Tibial artery (tissue), 4 donors: ENCODE results near the gene ARHGEF7.

Source experiments
- DNase-seq, 2 donors: peaks; one replicate each; pipeline ENCODE4 v3.0.0-alpha.2; 2019
- H3K27ac ChIP-seq, 2 donors: fragments of 200-600 bp; sonication (generic) in 1 of 2; 1 replicate in 1 of 2; 2 replicates in 1 of 2; pipeline ENCODE4 v1.5.1; 2018 to 2019; ENCODE audit warnings: mild to moderate bottlenecking in 1 of 2
- H3K27me3 ChIP-seq, 2 donors: fragments of 200-600 bp; sonication (generic) in 1 of 2; one replicate each; pipeline versions ENCODE4 v1.5.1 to v1.6.0; 2016 to 2019
- H3K36me3 ChIP-seq, 3 donors: fragments of 200-600 bp; sonication (generic) in 2 of 3; one replicate each; pipeline ENCODE4 v1.5.1; 2016 to 2019; ENCODE audit warnings: mild to moderate bottlenecking in 2 of 3
- H3K4me1 ChIP-seq, 4 donors: fragments of 200-600 bp; sonication (generic) in 2 of 4; 1 replicate in 3 of 4; 2 replicates in 1 of 4; pipeline ENCODE4 v1.5.1; 2016 to 2019
- H3K4me3 ChIP-seq, 2 donors: fragments of 200-600 bp; sonication (generic) in 1 of 2; 1 replicate in 1 of 2; 2 replicates in 1 of 2; pipeline ENCODE4 v1.5.1; 2018 to 2019; ENCODE audit warnings: mild to moderate bottlenecking in 2 of 2
- H3K9me3 ChIP-seq, 3 donors: fragments of 200-600 bp; sonication (generic) in 1 of 3; one replicate each; pipeline ENCODE4 v1.5.1; 2016 to 2019
- intact Hi-C: fragments of 100-400 bp; cut with DNase I; formaldehyde crosslinking; loops from one replicate; pipeline ENCODE4 v1.15.0; 2023; ENCODE audit warnings: low total_unique reads
- TF ChIP-seq, protein P1 (sequence below), 2 experiments: fragments of 200-600 bp in 1 of 2; fragments of 450-650 bp in 1 of 2; IDR thresholded peaks; one replicate each; pipeline ENCODE4 v1.5.1; 2017 to 2019; ENCODE audit warnings: antibody characterized with exemption in 2 of 2, mild to moderate bottlenecking in 1 of 2, moderate library complexity in 1 of 2

The ARHGEF7 gene

DNA sequence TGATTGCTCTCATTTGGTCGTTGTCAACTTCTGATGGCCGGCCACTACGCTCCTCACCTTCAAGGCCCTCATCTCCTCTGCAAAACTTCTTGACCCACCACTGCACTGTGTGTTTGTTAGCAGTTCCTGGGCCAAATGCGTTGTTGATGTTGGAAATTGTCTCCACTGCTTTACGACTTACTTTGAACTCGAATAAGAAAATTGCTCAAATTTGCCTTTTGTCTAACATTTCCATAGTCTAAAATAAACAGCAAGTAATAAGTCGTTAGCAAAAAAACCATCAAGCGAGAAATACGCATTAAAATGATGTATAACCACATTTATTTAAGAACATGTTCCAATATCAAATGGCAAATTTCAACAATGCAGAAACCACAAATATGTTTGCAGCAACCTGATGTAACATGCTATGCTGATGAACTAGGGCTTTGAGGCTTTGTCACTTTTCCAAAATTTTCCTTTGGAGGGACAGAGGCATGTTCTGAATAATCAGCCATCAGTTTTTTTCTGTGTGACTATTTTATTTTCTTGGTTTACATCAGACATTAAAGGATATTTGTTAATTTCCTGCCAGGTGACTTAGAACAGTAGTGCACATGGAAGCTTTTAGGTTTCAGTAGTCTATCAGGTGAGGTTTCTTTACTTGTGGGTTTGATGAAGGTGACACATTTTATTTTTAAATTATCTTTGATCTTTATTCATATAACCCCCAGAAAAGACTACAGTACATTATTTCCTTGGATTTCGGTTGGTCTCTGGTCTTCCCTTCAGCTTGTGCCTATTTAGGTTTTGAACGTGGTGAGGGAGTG lies 130.7 kb downstream of the ARHGEF7 start:
- intact Hi-C loops = no loop called here
- H3K4me3 ChIP-seq = no peak overlapping the region
- no peak overlapping the region for H3K27ac ChIP-seq
- H3K4me1 ChIP-seq = peaks cover 0 to 42% (median 22%) of the 10 kb centered on the region in 4 donors
- no peaks in the 10 kb centered on the region for H3K9me3 ChIP-seq
- TF ChIP-seq, protein P1, sequence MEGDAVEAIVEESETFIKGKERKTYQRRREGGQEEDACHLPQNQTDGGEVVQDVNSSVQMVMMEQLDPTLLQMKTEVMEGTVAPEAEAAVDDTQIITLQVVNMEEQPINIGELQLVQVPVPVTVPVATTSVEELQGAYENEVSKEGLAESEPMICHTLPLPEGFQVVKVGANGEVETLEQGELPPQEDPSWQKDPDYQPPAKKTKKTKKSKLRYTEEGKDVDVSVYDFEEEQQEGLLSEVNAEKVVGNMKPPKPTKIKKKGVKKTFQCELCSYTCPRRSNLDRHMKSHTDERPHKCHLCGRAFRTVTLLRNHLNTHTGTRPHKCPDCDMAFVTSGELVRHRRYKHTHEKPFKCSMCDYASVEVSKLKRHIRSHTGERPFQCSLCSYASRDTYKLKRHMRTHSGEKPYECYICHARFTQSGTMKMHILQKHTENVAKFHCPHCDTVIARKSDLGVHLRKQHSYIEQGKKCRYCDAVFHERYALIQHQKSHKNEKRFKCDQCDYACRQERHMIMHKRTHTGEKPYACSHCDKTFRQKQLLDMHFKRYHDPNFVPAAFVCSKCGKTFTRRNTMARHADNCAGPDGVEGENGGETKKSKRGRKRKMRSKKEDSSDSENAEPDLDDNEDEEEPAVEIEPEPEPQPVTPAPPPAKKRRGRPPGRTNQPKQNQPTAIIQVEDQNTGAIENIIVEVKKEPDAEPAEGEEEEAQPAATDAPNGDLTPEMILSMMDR (IDR thresholded peaks at IDR 0.05) = no peak
- H3K36me3 ChIP-seq = peaks cover 29 to 57% (median 43%) of the 10 kb centered on the region in 3 donors
- no peak for DNase-seq
- no peaks in the 10 kb centered on the region for H3K27me3 ChIP-seq

DNA sequence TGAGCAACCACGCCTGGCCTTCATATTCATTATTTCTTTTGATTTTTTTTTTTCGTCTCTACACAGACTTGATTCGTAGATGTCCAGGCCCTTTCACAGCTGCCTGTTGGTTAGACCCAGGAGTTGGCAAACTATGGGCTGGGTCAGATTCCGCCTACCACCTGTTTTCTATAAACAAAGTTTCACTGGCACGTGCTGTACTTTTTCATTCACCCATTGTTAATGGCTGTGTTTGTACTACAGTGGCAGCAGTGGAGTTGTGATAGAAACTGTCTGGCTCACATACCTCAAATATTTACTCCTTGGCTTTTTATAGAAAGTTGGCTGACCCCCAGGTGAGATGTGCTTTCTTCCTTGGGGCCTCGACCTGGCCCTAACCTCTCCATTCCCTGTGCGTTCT lies 132.4 kb downstream of the ARHGEF7 start:
- no peak overlapping the region for H3K27ac ChIP-seq
- H3K9me3 ChIP-seq = no peaks in the 10 kb centered on the region
- H3K4me3 ChIP-seq = no peak overlapping the region
- DNase-seq = no peak
- peaks cover 33 to 57% (median 56%) of the 10 kb centered on the region in 3 donors for H3K36me3 ChIP-seq
- no peaks in the 10 kb centered on the region for H3K27me3 ChIP-seq
- H3K4me1 ChIP-seq = peaks cover 0 to 39% (median 23%) of the 10 kb centered on the region in 4 donors
- intact Hi-C loops = no loop called here
- TF ChIP-seq, protein P1 (IDR thresholded peaks at IDR 0.05) = no peak

DNA sequence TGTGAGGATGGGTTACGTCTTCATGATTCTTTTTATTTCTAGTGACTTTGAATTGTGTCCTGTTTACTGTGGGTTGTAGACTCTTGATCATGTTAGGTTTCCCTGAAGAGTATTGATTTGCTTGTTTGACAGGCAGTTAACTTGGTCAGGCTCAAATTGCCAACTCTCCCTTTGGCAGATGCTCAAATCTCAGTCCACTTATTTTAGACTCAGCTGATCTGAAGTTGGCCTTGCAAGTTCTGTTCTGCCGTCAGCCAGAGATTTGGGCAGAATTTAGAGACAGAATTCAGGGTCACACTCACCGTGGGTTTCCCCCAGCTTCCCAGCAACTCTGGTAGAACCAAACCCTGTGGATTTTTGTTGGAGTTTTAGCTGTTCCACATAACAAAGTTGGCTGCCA lies 133.7 kb downstream of the ARHGEF7 start:
- H3K27me3 ChIP-seq = no peaks in the 10 kb centered on the region
- H3K9me3 ChIP-seq = no peaks in the 10 kb centered on the region
- peaks cover 33 to 59% (median 55%) of the 10 kb centered on the region in 3 donors for H3K36me3 ChIP-seq
- DNase-seq = no peak
- H3K4me1 ChIP-seq = peaks cover 0 to 49% (median 34%) of the 10 kb centered on the region in 4 donors
- H3K27ac ChIP-seq = peak overlapping the region in 1 of 2 donors; percentile 28
- TF ChIP-seq, protein P1 (IDR thresholded peaks at IDR 0.05) = no peak
- no peak overlapping the region for H3K4me3 ChIP-seq
- intact Hi-C loops = no loop called here

DNA sequence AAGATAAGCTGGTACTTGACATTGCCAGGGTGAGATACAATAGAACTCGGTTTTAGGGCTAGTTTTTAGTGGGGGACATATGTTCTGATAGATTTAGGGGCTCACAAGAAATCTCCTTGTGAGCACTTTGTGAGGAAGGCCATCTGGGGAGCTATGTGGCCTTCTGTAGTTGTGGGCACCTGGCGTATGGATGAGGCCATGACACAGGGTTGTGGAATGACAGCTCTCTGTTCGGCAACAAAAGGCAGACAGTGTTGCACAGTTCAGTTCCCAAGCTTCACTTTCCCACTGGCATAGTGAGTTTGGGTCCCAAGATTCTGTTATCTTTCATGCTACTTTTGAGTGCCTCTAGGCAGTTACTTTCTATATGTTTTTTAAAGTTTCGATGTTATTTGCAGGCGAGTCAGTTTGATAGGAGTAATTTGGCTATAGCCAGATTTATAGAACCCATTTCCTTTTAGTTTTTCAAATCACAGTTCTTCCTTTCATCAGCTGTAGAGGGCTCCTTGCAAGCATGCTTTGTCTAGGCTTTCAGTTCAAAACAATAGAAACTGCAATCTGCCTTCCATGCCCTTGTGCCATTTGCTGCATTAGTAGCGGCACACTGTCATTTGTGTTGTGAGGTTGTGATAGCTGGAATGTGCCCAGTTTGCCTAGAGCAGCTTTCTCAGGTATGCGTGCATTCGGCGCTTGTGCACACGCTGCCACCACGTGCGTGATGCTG lies 134.7 kb downstream of the ARHGEF7 start:
- H3K27ac ChIP-seq = peak overlapping the region in 1 of 2 donors; percentile 28
- TF ChIP-seq, protein P1 (IDR thresholded peaks at IDR 0.05) = no peak
- no peaks in the 10 kb centered on the region for H3K9me3 ChIP-seq
- intact Hi-C loops = no loop called here
- peaks cover 0 to 53% (median 36%) of the 10 kb centered on the region in 4 donors for H3K4me1 ChIP-seq
- H3K27me3 ChIP-seq = no peaks in the 10 kb centered on the region
- no peak overlapping the region for H3K4me3 ChIP-seq
- peaks cover 26 to 51% (median 45%) of the 10 kb centered on the region in 3 donors for H3K36me3 ChIP-seq
- DNase-seq = no peak

DNA sequence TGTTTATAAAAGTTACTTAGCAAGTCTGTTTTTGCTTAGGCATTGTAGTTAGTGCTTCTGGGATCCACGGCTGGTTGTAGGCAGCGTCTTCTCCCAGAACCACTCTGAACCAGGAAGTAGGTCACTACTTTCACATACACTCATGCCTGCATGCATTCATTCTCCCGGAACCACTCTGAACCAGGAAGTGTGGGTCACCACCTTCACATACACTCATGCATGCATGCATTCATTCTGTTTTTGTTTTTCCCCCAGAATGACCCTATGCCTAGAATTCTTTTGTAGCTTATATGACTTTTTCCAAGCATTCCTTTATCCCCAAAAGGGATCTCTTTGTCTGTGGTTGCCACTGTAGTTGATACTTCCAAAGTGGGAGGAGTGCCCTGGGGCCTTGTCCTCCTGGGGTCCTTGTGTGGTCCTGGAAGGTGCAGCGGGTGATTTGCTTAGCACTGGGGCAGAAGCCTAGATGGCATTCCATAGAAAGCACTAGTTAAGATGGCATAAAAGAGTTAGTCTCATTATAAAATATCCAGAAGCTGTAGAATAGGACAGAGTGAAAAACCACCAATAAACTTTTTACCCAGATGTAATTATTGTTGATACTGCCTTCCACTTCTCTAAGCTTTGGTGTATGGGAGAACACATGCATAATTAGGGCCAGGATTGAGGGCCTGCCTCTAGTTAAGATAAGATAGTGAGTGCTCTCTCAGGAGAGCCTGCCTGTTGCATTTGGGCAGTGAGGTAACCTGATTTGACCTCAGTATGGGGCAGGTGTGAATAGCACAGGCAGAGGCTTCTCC lies 136.7 kb downstream of the ARHGEF7 start:
- H3K27ac ChIP-seq = no peak overlapping the region
- peaks cover 0 to 53% (median 36%) of the 10 kb centered on the region in 4 donors for H3K4me1 ChIP-seq
- H3K27me3 ChIP-seq = no peaks in the 10 kb centered on the region
- H3K36me3 ChIP-seq = peaks cover 11 to 38% (median 37%) of the 10 kb centered on the region in 3 donors
- no peak overlapping the region for H3K4me3 ChIP-seq
- intact Hi-C loops = no loop called here
- no peak for DNase-seq
- no peaks in the 10 kb centered on the region for H3K9me3 ChIP-seq
- TF ChIP-seq, protein P1 (IDR thresholded peaks at IDR 0.05) = no peak
